HepG2 (cell line): ENCODE results near the gene MRPS35. TPM values are rescaled to one million over a fixed set of nuclear protein-coding genes. Genes with fewer than 3 reads are reported as not detected.

Experiments used
- ATAC-seq: fragments of 200-7000 bp; cut with Tn5 transposase; 3 replicates; pipeline ENCODE4 v1.9.1; 2020; ENCODE audit warnings: mild to moderate bottlenecking, moderate library complexity
- BruUV-seq: library from RNA; stranded (reverse); fragments of 400-500 nt; replicated peaks from 2 replicates; lab custom pipeline; 2021; lab: Mats Ljungman, UMichigan
- CTCF ChIA-PET: fragments of 300-600 bp; formaldehyde crosslinking; extraction: SDS; loops from one replicate; lab custom pipeline; 2021; ENCODE audit warnings: low total read pairs, inconsistent platforms, low intra/inter-chr PET ratio; lab: Yijun Ruan, JAX
- POLR2A ChIA-PET: fragments of 350-600 bp; sonication (Branson Sonifier 250); formaldehyde crosslinking; loops from one replicate; lab custom pipeline; 2020; ENCODE audit warnings: antibody characterized with exemption, inconsistent platforms; lab: Yijun Ruan, JAX
- DNase-seq: peaks from one replicate; pipeline ENCODE4 v3.0.0-alpha.2; 2015; ENCODE audit warnings: low spot score
- FAIRE-seq: peaks from 3 replicates; lab custom pipeline; 2011; peaks lifted over from hg19 to GRCh38; lab: Jason Lieb, UNC
- H2AFZ ChIP-seq: one replicate; pipeline ENCODE4 v1.6.1; 2011; ENCODE audit warnings: low read length, inconsistent platforms
- H3K27ac ChIP-seq: fragments of 300-600 bp; 3 replicates; pipeline ENCODE4 v1.8.0; 2011; ENCODE audit warnings: mixed run types, mild to moderate bottlenecking, mixed read lengths, low read length, inconsistent platforms; ENCODE audit not compliant: insufficient read depth; ENCODE audit errors: extremely low read length
- H3K27me3 ChIP-seq, 2 experiments: fragments of 200-600 bp in 1 of 2; 2 replicates in 1 of 2; 3 replicates in 1 of 2; pipeline versions ENCODE4 v1.6.0 to v1.8.0; 2011; ENCODE audit warnings: low read length in 2 of 2, mild to moderate bottlenecking in 2 of 2, moderate library complexity in 2 of 2, inconsistent platforms in 1 of 2; ENCODE audit not compliant: insufficient read depth in 2 of 2, control insufficient read depth in 1 of 2
- H3K36me3 ChIP-seq, 2 experiments: fragments of 200-600 bp in 1 of 2; replicated peaks in 1 of 2; 2 replicates in 1 of 2; 3 replicates in 1 of 2; pipeline versions ENCODE4 v1.5.1 to v1.8.0; 2011; ENCODE audit warnings: low read length in 2 of 2, inconsistent platforms in 1 of 2; ENCODE audit not compliant: insufficient read depth in 2 of 2, control insufficient read depth in 1 of 2
- H3K4me1 ChIP-seq: 2 replicates; pipeline ENCODE4 v1.5.1; 2012; ENCODE audit warnings: low read length, inconsistent platforms; ENCODE audit not compliant: insufficient read depth
- H3K4me2 ChIP-seq: 2 replicates; pipeline ENCODE4 v1.6.0; 2011; ENCODE audit warnings: low read depth, low read length, inconsistent platforms
- H3K4me3 ChIP-seq, 3 experiments: fragments of 200-600 bp in 1 of 3; sonication (generic), shearing (Covaris generic) in 1 of 3; replicated peaks in 1 of 3; 2 replicates each; pipeline ENCODE4 v1.5.1; 2011 to 2016; ENCODE audit warnings: low read length in 3 of 3, inconsistent platforms in 2 of 3, low read depth in 2 of 3, mild to moderate bottlenecking in 2 of 3, control low read depth in 1 of 3, mixed read lengths in 1 of 3; ENCODE audit not compliant: insufficient read depth in 1 of 3
- H3K79me2 ChIP-seq: one replicate; pipeline ENCODE4 v1.6.1; 2011; ENCODE audit warnings: low read length, inconsistent platforms; ENCODE audit not compliant: insufficient read depth
- H3K9ac ChIP-seq: 2 replicates; pipeline ENCODE4 v1.6.0; 2011; ENCODE audit warnings: mild to moderate bottlenecking, low read depth, low read length, inconsistent platforms; ENCODE audit not compliant: insufficient read depth
- H3K9me3 ChIP-seq: 2 replicates; pipeline ENCODE4 v1.5.1; 2012; ENCODE audit warnings: mild to moderate bottlenecking, low read length
- H4K20me1 ChIP-seq: 2 replicates; pipeline ENCODE4 v1.6.0; 2011; ENCODE audit warnings: inconsistent platforms, mild to moderate bottlenecking, low read length, moderate library complexity; ENCODE audit not compliant: insufficient read depth
- GABPA ChIP-seq, 2 experiments: IDR thresholded peaks; 2 replicates each; pipeline ENCODE4 v1.6.1; 2011 to 2016; ENCODE audit warnings: low read depth in 2 of 2, low read length in 1 of 2, missing biosample characterization in 1 of 2, missing genetic modification characterization in 1 of 2
- GLI4 ChIP-seq: sonication (generic); formaldehyde crosslinking; IDR thresholded peaks from 2 replicates; pipeline ENCODE4 v1.5.1; 2020; ENCODE audit warnings: missing genetic modification reagents, mild to moderate bottlenecking, moderate library complexity, borderline replicate concordance
- MZF1 ChIP-seq: sonication (generic); formaldehyde crosslinking; IDR thresholded peaks from 2 replicates; pipeline ENCODE4 v1.8.1; 2023; ENCODE audit warnings: mild to moderate bottlenecking, missing genetic modification reagents, borderline replicate concordance
- SAP130 ChIP-seq: IDR thresholded peaks from 2 replicates; pipeline ENCODE4 v1.6.1; 2016; ENCODE audit warnings: low read depth
- SNAPC2 ChIP-seq: sonication (generic); formaldehyde crosslinking; IDR thresholded peaks from 2 replicates; pipeline ENCODE4 v1.8.1; 2022; ENCODE audit warnings: mild to moderate bottlenecking, missing genetic modification reagents
- THAP8 ChIP-seq: sonication (generic); formaldehyde crosslinking; IDR thresholded peaks from 2 replicates; pipeline ENCODE4 v1.5.1; 2020; ENCODE audit warnings: missing genetic modification reagents, mild to moderate bottlenecking, borderline replicate concordance
- ZBTB25 ChIP-seq: IDR thresholded peaks from 2 replicates; pipeline ENCODE4 v1.6.1; 2018; ENCODE audit warnings: missing genetic modification reagents
- ZFP36 ChIP-seq: fragments of 150-350 bp; IDR thresholded peaks from 2 replicates; pipeline ENCODE4 v1.6.1; 2018; ENCODE audit warnings: borderline replicate concordance, low read length, low read depth; ENCODE audit not compliant: partially characterized antibody
- ZFP36L2 ChIP-seq: sonication (generic); formaldehyde crosslinking; IDR thresholded peaks from 2 replicates; pipeline ENCODE4 v1.4.0; 2020; ENCODE audit warnings: missing genetic modification reagents
- ZNF362 ChIP-seq: sonication (generic); formaldehyde crosslinking; IDR thresholded peaks from 2 replicates; pipeline ENCODE4 v1.4.0; 2020; ENCODE audit warnings: missing genetic modification reagents, mild to moderate bottlenecking, borderline replicate concordance
- ZSCAN31 ChIP-seq: sonication (generic); formaldehyde crosslinking; IDR thresholded peaks from 2 replicates; pipeline ENCODE4 v1.5.0; 2020; ENCODE audit warnings: low read depth, mild to moderate bottlenecking, missing genetic modification reagents
- WGBS: methylation state at CpG from one replicate; pipeline ENCODE4 v1.1.6; 2017; ENCODE audit warnings: low lambda C conversion rate; 5-methylcytosine and 5-hydroxymethylcytosine counted together
- in situ Hi-C: cut with HindIII; loops from 2 replicates; pipeline ENCODE4 v1.10.0; 2017; ENCODE audit warnings: low pct_unique_long_range_greater_than_20kb; ENCODE audit not compliant: extremely low pct_ligation_motif_present
- intact Hi-C: fragments of 100-400 bp; cut with micrococcal nuclease; formaldehyde crosslinking; loops from one replicate; pipeline ENCODE4 v1.10.0; 2022; ENCODE audit not compliant: unreplicated experiment
- polyA plus RNA-seq, 8 experiments: library from polyadenylated mRNA; depleted of rRNA in 3 of 8; stranded (reverse) in 7 of 8; unstranded in 1 of 8; fragments of >200 nt; fragmentation: Illumina TruSeq in 4 of 8; extraction: Trizol in 4 of 8; gene quantifications; 2 replicates each; pipeline versions ENCODE4 v1.2.1 to v1.2.3, GENCODE V29; 2011 to 2016; ENCODE audit warnings: low read depth in 4 of 8, missing spikeins in 1 of 8, mixed read lengths in 1 of 8; ENCODE audit not compliant: insufficient read depth in 1 of 8
- total RNA-seq, 5 experiments: library from RNA; depleted of rRNA; stranded (reverse); fragments of >200 nt; fragmentation: Illumina TruSeq; extraction: Trizol; gene quantifications; 2 replicates each; pipeline ENCODE4 v1.2.3, GENCODE V29; 2016; ENCODE audit warnings: low read depth in 1 of 5

Gene MRPS35
- total and polyA plus RNA-seq, 2 of the 13 experiments (the other 11 are each of a cell fraction or from before 2014, with no cell fraction given), result 63.4 to 104 TPM

DNA sequence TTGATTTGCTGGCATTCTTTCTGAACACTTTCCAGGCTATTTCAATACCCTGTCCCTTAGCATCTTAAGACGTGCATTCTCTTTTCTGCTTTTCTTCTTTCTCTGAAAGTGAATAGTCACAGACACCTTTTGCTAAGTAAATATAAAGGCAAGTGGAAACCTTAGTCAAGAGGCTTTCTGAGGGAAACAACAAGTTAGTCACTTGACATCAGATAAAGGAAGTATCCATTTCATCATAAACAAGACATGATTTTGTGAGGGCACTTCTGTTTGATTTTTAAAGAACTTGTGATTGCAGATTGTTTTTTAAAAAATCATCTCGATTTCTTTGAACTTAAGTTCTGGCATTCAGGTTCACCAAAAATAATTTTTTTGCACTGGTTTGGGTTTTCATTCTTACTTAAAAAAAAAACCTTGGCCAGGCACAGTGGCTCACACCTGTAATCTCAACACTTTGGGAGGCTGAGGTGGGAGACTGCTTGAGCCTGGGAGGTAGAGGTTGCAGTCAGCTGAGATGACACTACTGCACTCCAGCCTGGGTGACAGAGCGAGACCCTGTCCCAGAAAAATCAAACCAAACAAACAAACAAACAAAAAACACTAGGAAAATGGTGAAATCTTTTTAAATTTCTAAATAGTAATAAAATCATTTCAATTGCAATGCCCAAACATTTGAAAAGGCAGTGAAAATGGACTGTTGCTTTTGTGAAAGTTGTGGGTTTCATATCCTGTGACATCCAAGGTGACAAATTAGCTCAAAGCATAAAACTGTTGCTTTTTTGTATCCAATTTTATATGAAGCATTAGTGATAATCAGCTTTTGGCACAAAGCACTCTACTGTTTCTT, 61.1 kb downstream of the MRPS35 start:
- CTCF ChIA-PET, result no interaction called here
- no TSS peak for BruUV-seq
- no peaks in the 10 kb centered on the region for H3K79me2 ChIP-seq
- H2AFZ ChIP-seq, result no peak overlapping the region
- DNase-seq, result no peak
- H3K4me3 ChIP-seq, result no peak overlapping the region
- no peaks in the 10 kb centered on the region for H4K20me1 ChIP-seq
- intact Hi-C loops (loop anchor here (1.0 kb wide), 1 partner anchor 89 kb away; no protein-coding TSS in a partner anchor), in situ Hi-C loops (no loop called here)
- no peak for FAIRE-seq
- TF ChIP-seq GLI4 (CRISPR knock-in tag) (no peak), SAP130 (CRISPR knock-in tag) (no peak), SNAPC2 (no peak)
- no peaks in the 10 kb centered on the region for H3K4me1 ChIP-seq
- POLR2A ChIA-PET, result no interaction called here
- no peaks in the 10 kb centered on the region; a peak in 1 of 5 replicates for H3K27me3 ChIP-seq
- ATAC-seq, result no peak
- H3K27ac ChIP-seq, result no peak overlapping the region
- no peaks in the 10 kb centered on the region for H3K36me3 ChIP-seq
- H3K9ac ChIP-seq, result no peak overlapping the region
- no peak overlapping the region for H3K4me2 ChIP-seq
- 51% methylated on average over 3 of the region's 3 CpGs for WGBS
- H3K9me3 ChIP-seq, result no peaks in the 10 kb centered on the region

DNA sequence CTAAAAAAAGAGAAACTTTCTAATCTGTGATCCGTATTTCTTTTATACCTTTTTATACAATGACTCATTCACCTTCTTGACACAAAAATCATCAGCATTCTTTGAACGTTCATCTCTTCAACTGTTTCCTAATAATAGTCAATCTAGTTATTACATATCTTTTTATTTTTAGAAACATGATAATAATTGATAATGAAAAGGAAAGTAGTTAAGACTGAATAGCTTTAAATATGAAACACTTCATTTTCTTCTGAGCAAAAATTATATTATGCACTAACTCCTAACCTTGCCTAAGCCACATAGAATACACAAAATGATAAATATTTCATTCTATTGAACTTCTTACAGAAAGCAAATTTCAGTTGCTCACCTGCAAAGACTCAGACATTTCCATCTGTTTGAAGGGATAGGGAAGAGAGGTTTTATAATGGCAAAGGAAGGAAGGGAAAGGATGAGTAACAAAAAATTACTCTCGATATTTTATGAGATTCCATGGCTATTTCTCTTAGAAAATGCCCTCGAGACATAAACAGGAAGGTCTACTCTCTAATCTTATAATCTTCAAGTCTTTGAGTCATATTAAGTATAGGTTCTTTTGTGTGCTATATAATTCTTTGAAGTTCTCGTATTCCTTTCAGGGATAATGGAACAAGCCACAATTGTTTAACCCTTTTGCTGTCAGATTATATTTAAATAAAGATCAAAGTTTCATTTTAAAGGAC, 61.9 kb downstream of the MRPS35 start:
- intact Hi-C loops, result no loop called here
- no peaks in the 10 kb centered on the region for H3K9me3 ChIP-seq
- no TSS peak for BruUV-seq
- POLR2A ChIA-PET, result no interaction called here
- TF ChIP-seq MZF1 (CRISPR knock-in tag) (no peak), ZFP36 (no peak), ZNF362 (CRISPR knock-in tag) (no peak), ZSCAN31 (CRISPR knock-in tag) (no peak), ZBTB25 (CRISPR knock-in tag) (no peak), ZFP36L2 (CRISPR knock-in tag) (no peak), THAP8 (CRISPR knock-in tag) (no peak), GABPA (IDR thresholded peaks at IDR 0.05; ENCODE audit: low read depth, low read length) (no peak), GABPA (CRISPR knock-in tag; IDR thresholded peaks at IDR 0.05; ENCODE audit: low read depth) (no peak)
- no peaks in the 10 kb centered on the region for H3K36me3 ChIP-seq
- CTCF ChIA-PET, result no interaction called here
- no peak overlapping the region for H3K4me2 ChIP-seq
- no peak overlapping the region for H3K9ac ChIP-seq
- H3K4me3 ChIP-seq, result no peak overlapping the region
- DNase-seq, result no peak
- WGBS, result 36% methylated on average over 5 of the region's 5 CpGs
- H4K20me1 ChIP-seq, result no peaks in the 10 kb centered on the region
- H3K79me2 ChIP-seq, result no peaks in the 10 kb centered on the region
- H3K27ac ChIP-seq, result no peak overlapping the region
- H2AFZ ChIP-seq, result no peak overlapping the region
- H3K4me1 ChIP-seq, result no peaks in the 10 kb centered on the region
- no peaks in the 10 kb centered on the region; a peak in 1 of 5 replicates for H3K27me3 ChIP-seq
- no peak for ATAC-seq
- in situ Hi-C loops, result no loop called here
- no peak for FAIRE-seq
